ENCODE results near the gene ISM1. TPM values are rescaled to one million over a fixed set of nuclear protein-coding genes. Genes with fewer than 3 reads are reported as not detected.

Gene ISM1
- total and polyA plus RNA-seq, 3 donors from 2014 or later = 0.50 to 1.3 (median 0.55) TPM

GRCh38 chr20:13280609-13281324 lies 59.7 kb downstream of the ISM1 start:
- intact Hi-C loops (cut with DNase I; ENCODE audit: low total_unique reads) = no loop called here
- H3K27ac ChIP-seq = no peak overlapping the region
- H3K36me3 ChIP-seq (ENCODE audit: low read depth, missing control alignments) = no peaks in the 10 kb centered on the region
- DNase-seq = no peak
- no peak overlapping the region for H3K4me3 ChIP-seq
- no peak for TF ChIP-seq CTCF (IDR thresholded peaks at IDR 0.05)
- TF ChIP-seq POLR2A (IDR thresholded peaks at IDR 0.05) = no peak
- no peaks in the 10 kb centered on the region for H3K27me3 ChIP-seq
- no peaks in the 10 kb centered on the region for H3K4me1 ChIP-seq
- 93% methylated on average over 2 of the region's 2 CpGs for WGBS, 2 donors
- H3K9me3 ChIP-seq = no peaks in the 10 kb centered on the region

GRCh38 chr20:13283869-13284829 lies 63.1 kb downstream of the ISM1 start:
- no peak for DNase-seq
- H3K4me1 ChIP-seq = no peaks in the 10 kb centered on the region
- TF ChIP-seq POLR2A (IDR thresholded peaks at IDR 0.05) (no peak), CTCF (IDR thresholded peaks at IDR 0.05) (no peak)
- no peak overlapping the region for H3K4me3 ChIP-seq
- H3K27ac ChIP-seq = no peak overlapping the region
- H3K27me3 ChIP-seq = no peaks in the 10 kb centered on the region
- 70 to 72% methylated on average over 14 of the region's 14 CpGs for WGBS, 2 donors
- H3K9me3 ChIP-seq = no peaks in the 10 kb centered on the region
- H3K36me3 ChIP-seq (ENCODE audit: low read depth, missing control alignments) = no peaks in the 10 kb centered on the region
- intact Hi-C loops (cut with DNase I; ENCODE audit: low total_unique reads) = no loop called here

GRCh38 chr20:13284830-13285229 lies 63.8 kb downstream of the ISM1 start:
- TF ChIP-seq POLR2A (IDR thresholded peaks at IDR 0.05) = no peak
- TF ChIP-seq CTCF (IDR thresholded peaks at IDR 0.05) = no peak
- Histone ChIP-seq H3K27ac (no peak overlapping the region), H3K36me3 (ENCODE audit: low read depth, missing control alignments) (no peaks in the 10 kb centered on the region), H3K4me3 (no peak overlapping the region), H3K9me3 (no peaks in the 10 kb centered on the region), H3K4me1 (no peaks in the 10 kb centered on the region), H3K27me3 (no peaks in the 10 kb centered on the region)
- no peak for DNase-seq
- 64 to 86% methylated on average over 1 of the region's 1 CpG for WGBS, 2 donors
- intact Hi-C loops (cut with DNase I; ENCODE audit: low total_unique reads) = no loop called here

GRCh38 chr20:13285408-13285807 lies 64.3 kb downstream of the ISM1 start:
- no peaks in the 10 kb centered on the region for H3K9me3 ChIP-seq
- DNase-seq = no peak
- no peak overlapping the region for H3K27ac ChIP-seq
- H3K27me3 ChIP-seq = no peaks in the 10 kb centered on the region
- TF ChIP-seq POLR2A (IDR thresholded peaks at IDR 0.05) (no peak), CTCF (IDR thresholded peaks at IDR 0.05) (no peak)
- no peak overlapping the region for H3K4me3 ChIP-seq
- 90 to 97% methylated on average over 5 to 6 of the region's 6 CpGs for WGBS, 2 donors
- H3K36me3 ChIP-seq (ENCODE audit: low read depth, missing control alignments) = no peaks in the 10 kb centered on the region
- intact Hi-C loops (cut with DNase I; ENCODE audit: low total_unique reads) = no loop called here
- H3K4me1 ChIP-seq = no peaks in the 10 kb centered on the region
